GM18907 (cell line): Measurements from ENCODE around the gene RAPGEF2.
"Not testable (repeated sequence)": the region's sequence is repeated elsewhere in the genome, so short reads cannot be mapped to it uniquely, and the experiment has no call there.

Source experiments
- ATAC-seq: cut with Tn5 transposase; IDR thresholded peaks from one replicate; pipeline ENCODE4 v1.9.1; 2021; ENCODE audit warnings: mild to moderate bottlenecking, moderate library complexity; ENCODE audit not compliant: unreplicated experiment

Gene RAPGEF2

GRCh38 chr4:159235779-159236368 is 133.0 kb downstream of the RAPGEF2 start:
- no peak for ATAC-seq

- ATAC-seq: no peak
These were observed 135.1 kb downstream of the RAPGEF2 start for GRCh38 chr4:159237975-159238374.

GRCh38 chr4:159238631-159239030 is 135.8 kb downstream of the RAPGEF2 start:
- no peak for ATAC-seq

GRCh38 chr4:159239629-159240028 is 136.8 kb downstream of the RAPGEF2 start:
- ATAC-seq: no peak

- ATAC-seq: no peak
These were observed 137.2 kb downstream of the RAPGEF2 start for GRCh38 chr4:159240046-159240445.

GRCh38 chr4:159240687-159241086 is 137.8 kb downstream of the RAPGEF2 start:
- no peak for ATAC-seq

- ATAC-seq: no peak
These were observed 139.5 kb downstream of the RAPGEF2 start for GRCh38 chr4:159242427-159242826.

GRCh38 chr4:159248384-159249178 is 145.7 kb downstream of the RAPGEF2 start:
- no peak for ATAC-seq

GRCh38 chr4:159250751-159251325 is 148.0 kb downstream of the RAPGEF2 start:
- ATAC-seq: no peak

- not testable (repeated sequence) for ATAC-seq
These were observed 148.7 kb downstream of the RAPGEF2 start for GRCh38 chr4:159251580-159251979.

- ATAC-seq: no peak
These were observed 149.6 kb downstream of the RAPGEF2 start for GRCh38 chr4:159252491-159252890.

GRCh38 chr4:159256037-159256436 is 153.2 kb downstream of the RAPGEF2 start:
- no peak for ATAC-seq

GRCh38 chr4:159258889-159259560 is 156.1 kb downstream of the RAPGEF2 start:
- ATAC-seq: no peak

GRCh38 chr4:159264057-159264456 is 161.2 kb downstream of the RAPGEF2 start:
- no peak for ATAC-seq

GRCh38 chr4:159266981-159267868 is 164.3 kb downstream of the RAPGEF2 start:
- no peak for ATAC-seq

- ATAC-seq: no peak
These were observed 165.0 kb downstream of the RAPGEF2 start for GRCh38 chr4:159267869-159268285.

GRCh38 chr4:159268607-159269006 is 165.7 kb downstream of the RAPGEF2 start:
- no peak for ATAC-seq

- no peak for ATAC-seq
These were observed 166.2 kb downstream of the RAPGEF2 start for GRCh38 chr4:159269116-159269515.

GRCh38 chr4:159269956-159270355 is 167.1 kb downstream of the RAPGEF2 start:
- ATAC-seq: no peak

GRCh38 chr4:159271856-159272255 is 169.0 kb downstream of the RAPGEF2 start:
- no peak for ATAC-seq
